T-cell (primary cell): ENCODE results near the gene SRP9. TPM values are rescaled to one million over a fixed set of nuclear protein-coding genes. Genes with fewer than 3 reads are reported as not detected.

Experiments used
- ATAC-seq, 4 experiments: fragments of 200-7000 bp in 3 of 4; fragments of 150-1000 bp in 1 of 4; cut with Tn5 transposase; replicated peaks in 1 of 4; 1 replicate in 3 of 4; 2 replicates in 1 of 4; pipeline ENCODE4 v1.10.0; 2021; ENCODE audit warnings: moderate library complexity in 3 of 4, mild to moderate bottlenecking in 2 of 4, moderate number of reproducible peaks in 1 of 4
- CTCF ChIA-PET, 2 donors: fragments of 300-600 bp; sonication (Branson Sonifier 250); formaldehyde crosslinking; loops; one replicate each; lab custom pipeline; 2022; ENCODE audit warnings: antibody characterized with exemption in 2 of 2; lab: Charles Lee
- POLR2A ChIA-PET, 2 donors: fragments of 300-600 bp; sonication (Branson Sonifier 250); formaldehyde crosslinking; loops; one replicate each; lab custom pipeline; 2022; ENCODE audit warnings: antibody characterized with exemption in 2 of 2; lab: Charles Lee
- DNase-seq, 35 experiments: peaks; one replicate each; pipeline versions ENCODE4 v3.0.0 to v3.0.0-alpha.2; 2013 to 2023
- H3K27ac ChIP-seq: one replicate; pipeline ENCODE4 v1.5.1; 2013; ENCODE audit warnings: low read length
- H3K27me3 ChIP-seq, 2 experiments: replicated peaks in 1 of 2; 1 replicate in 1 of 2; 2 replicates in 1 of 2; pipeline versions ENCODE4 v1.6.1 to v1.7.0; 2013; ENCODE audit warnings: low read length in 1 of 2, mixed read lengths in 1 of 2; ENCODE audit not compliant: control insufficient read depth in 2 of 2, insufficient read depth in 2 of 2; ENCODE audit errors: extremely low read depth in 1 of 2
- H3K36me3 ChIP-seq, 2 donors: 1 replicate in 1 of 2; 2 replicates in 1 of 2; pipeline versions ENCODE4 v1.6.1 to v1.7.0; 2013; ENCODE audit warnings: low read length in 1 of 2; ENCODE audit not compliant: control insufficient read depth in 2 of 2, insufficient read depth in 1 of 2; ENCODE audit errors: extremely low read depth in 1 of 2
- H3K4me1 ChIP-seq, 2 experiments: 1 replicate in 1 of 2; 2 replicates in 1 of 2; pipeline versions ENCODE4 v1.6.1 to v1.7.0; 2013; ENCODE audit warnings: low read length in 2 of 2, mixed read lengths in 1 of 2; ENCODE audit not compliant: insufficient read depth in 2 of 2, control insufficient read depth in 1 of 2; ENCODE audit errors: extremely low read depth in 1 of 2
- H3K4me3 ChIP-seq, 2 donors: 1 replicate in 1 of 2; 2 replicates in 1 of 2; pipeline versions ENCODE4 v1.5.1 to v1.7.0; 2013; ENCODE audit warnings: mild to moderate bottlenecking in 2 of 2, low read length in 1 of 2, moderate library complexity in 1 of 2; ENCODE audit not compliant: control insufficient read depth in 1 of 2; ENCODE audit errors: extremely low read depth in 1 of 2
- H3K9me3 ChIP-seq: 2 replicates; pipeline ENCODE4 v1.7.0; 2013
- H3K27ac Mint-ChIP-seq, 2 donors: one replicate each; pipeline ENCODE4 v1.8.0; 2020 to 2021; ENCODE audit warnings: mild to moderate bottlenecking in 2 of 2, mixed read lengths in 2 of 2
- H3K27me3 Mint-ChIP-seq, 2 donors: one replicate each; pipeline ENCODE4 v1.8.0; 2021 to 2022; ENCODE audit warnings: mixed read lengths in 2 of 2
- H3K36me3 Mint-ChIP-seq: one replicate; pipeline ENCODE4 v1.8.0; 2021; ENCODE audit warnings: mixed read lengths
- H3K4me1 Mint-ChIP-seq, 3 donors: one replicate each; pipeline ENCODE4 v1.8.0; 2020 to 2022; ENCODE audit warnings: mixed read lengths in 3 of 3, mild to moderate bottlenecking in 1 of 3
- H3K4me3 Mint-ChIP-seq, 3 donors: one replicate each; pipeline ENCODE4 v1.8.0; 2020 to 2022; ENCODE audit warnings: mild to moderate bottlenecking in 3 of 3, mixed read lengths in 3 of 3, moderate library complexity in 3 of 3
- H3K9me3 Mint-ChIP-seq, 3 donors: one replicate each; pipeline ENCODE4 v1.8.0; 2020 to 2022; ENCODE audit warnings: mixed read lengths in 3 of 3
- WGBS: methylation state at CpG from one replicate; pipeline ENCODE4 v1.1.5; 2013; ENCODE audit warnings: missing lambda C conversion rate; ENCODE audit not compliant: insufficient coverage; 5-methylcytosine and 5-hydroxymethylcytosine counted together
- total RNA-seq, 35 experiments: library from RNA in 6 of 35; stranded (reverse) in 6 of 35; fragments of 120-200 nt in 1 of 35; gene quantifications; one replicate each; pipeline versions ENCODE4 v1.2.1 to v1.2.4 and lab custom pipeline; 2013 to 2026

SRP9 gene, protein sequence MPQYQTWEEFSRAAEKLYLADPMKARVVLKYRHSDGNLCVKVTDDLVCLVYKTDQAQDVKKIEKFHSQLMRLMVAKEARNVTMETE
- 100 to 1,000 TPM in 3 of 5 donors, 10 to 100 TPM in 2; 74.1 to 152 (median 137) TPM for total RNA-seq
- 208 TPM for total RNA-seq (2013)
- total RNA-seq (lab: John Stamatoyannopoulos, UW): 38.2 to 325 (median 114) reads per million in 29 experiments

DNA sequence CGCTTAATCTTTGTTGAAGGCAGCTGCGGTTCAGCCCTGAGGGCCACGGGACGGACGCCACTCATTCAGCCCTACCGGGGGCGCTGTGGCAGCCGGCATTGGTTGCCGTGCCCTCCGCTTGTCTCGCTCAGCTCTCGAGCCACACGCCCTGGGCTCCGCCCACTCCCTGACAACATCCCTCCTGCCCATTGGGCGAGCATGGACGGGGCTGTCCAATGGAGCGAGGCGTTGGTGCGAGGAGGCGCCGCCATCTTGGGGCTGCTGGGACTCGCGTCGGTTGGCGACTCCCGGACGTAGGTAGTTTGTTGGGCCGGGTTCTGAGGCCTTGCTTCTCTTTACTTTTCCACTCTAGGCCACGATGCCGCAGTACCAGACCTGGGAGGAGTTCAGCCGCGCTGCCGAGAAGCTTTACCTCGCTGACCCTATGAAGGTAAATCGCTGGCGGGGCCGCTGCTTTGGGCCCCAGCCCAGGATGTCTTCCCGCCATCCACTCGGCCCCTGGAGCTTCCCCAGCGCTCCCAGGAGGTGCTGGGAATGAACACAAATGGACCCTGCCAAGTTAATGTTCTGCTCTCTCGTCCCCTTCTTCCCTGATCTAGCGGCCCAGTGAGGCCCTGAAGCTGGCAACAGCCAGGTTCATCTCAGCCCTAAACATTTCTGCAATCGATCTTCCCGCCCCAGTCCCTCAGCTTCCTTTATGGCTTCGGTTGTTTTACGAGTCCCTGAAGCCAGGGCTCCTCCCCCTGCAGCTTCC, at the start of gene SRP9:
TSS of gene SRP9 (plus strand) at position 244 of the 754 bp plus-strand sequence. CDS start at position 359, 115 bp downstream.
- ATAC-seq (peak; percentile 94 to 96 (median 96)), DNase-seq (peak; percentile 97 to 100 (median 99))
- Histone ChIP-seq H3K36me3 (peaks cover 0 to 13% of the 10 kb centered on the region in 2 donors), H3K9me3 (no peaks in the 10 kb centered on the region), H3K4me3 (peak within 1 kb of the TSS; percentile 72 to 98), H3K4me1 (peaks cover 26 to 43% of the 10 kb centered on the region in 2 experiments), H3K27me3 (no peaks in the 10 kb centered on the region), H3K27ac (peak within 1 kb of the TSS; percentile 99)
- POLR2A ChIA-PET: interaction anchor here (0.5 to 1.7 kb wide), 13 partner anchors 15 to 348 kb away, joined by 3 to 7 read pairs (median 4); partner anchors contain the start of genes H3-3A (in 1 of the 2), LEFTY1 (in 1 of the 2), PYCR2 (in 1 of the 2) and SDE2 (in 1 of the 2)
- WGBS: 0% methylated on average over 36 of the region's 46 CpGs
- no peak within 1 kb of the TSS for H3K4me3 Mint-ChIP-seq
- H3K27ac Mint-ChIP-seq: no peak within 1 kb of the TSS
- H3K9me3 Mint-ChIP-seq: no peaks in the 10 kb centered on the region
- CTCF ChIA-PET: interaction anchor here (0.6 to 2.8 kb wide), 18 partner anchors 9 to 333 kb away, joined by 3 to 18 read pairs (median 4); partner anchors contain the start of genes H3-3A (in 1 of the 2), PYCR2 (in 1 of the 2) and TMEM63A (in 1 of the 2)
- H3K4me1 Mint-ChIP-seq: peaks cover 42 to 47% (median 47%) of the 10 kb centered on the region in 3 donors
- peaks cover 12% of the 10 kb centered on the region for H3K36me3 Mint-ChIP-seq
- H3K27me3 Mint-ChIP-seq: no peaks in the 10 kb centered on the region

DNA sequence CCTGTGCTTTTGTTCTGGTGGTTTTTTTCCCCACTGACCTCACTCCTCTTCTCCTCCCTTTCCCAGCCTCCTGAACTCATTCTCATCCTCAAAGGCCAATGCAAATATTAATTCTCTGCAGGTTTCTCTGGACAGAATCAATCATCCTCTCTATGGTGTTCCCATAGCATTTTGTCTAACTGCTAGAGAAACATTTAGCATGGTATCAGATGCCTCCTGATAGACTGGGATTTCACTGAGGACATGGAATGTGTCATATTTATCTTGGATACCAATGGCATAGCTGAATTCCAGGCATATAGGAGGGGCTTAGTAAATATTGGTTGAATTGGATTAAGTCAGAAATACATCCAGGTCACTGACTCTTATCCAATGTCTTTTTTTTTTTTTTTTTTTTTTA, 46.1 kb upstream of the SRP9 start:
- Mint-ChIP-seq H3K27ac (no peak overlapping the region), H3K4me1 (no peaks in the 10 kb centered on the region), H3K36me3 (no peaks in the 10 kb centered on the region), H3K27me3 (peaks cover 0 to 6% of the 10 kb centered on the region in 2 donors), H3K9me3 (no peaks in the 10 kb centered on the region), H3K4me3 (no peak overlapping the region)
- ChIA-PET CTCF (no interaction called here), POLR2A (no interaction called here)
- peaks cover 0 to 3% of the 10 kb centered on the region in 2 experiments for H3K27me3 ChIP-seq
- no peak for ATAC-seq
- H3K4me3 ChIP-seq: no peak overlapping the region
- no peaks in the 10 kb centered on the region for H3K4me1 ChIP-seq
- no peaks in the 10 kb centered on the region for H3K36me3 ChIP-seq
- DNase-seq: no peak
- H3K9me3 ChIP-seq: no peaks in the 10 kb centered on the region
- no peak overlapping the region for H3K27ac ChIP-seq

DNA sequence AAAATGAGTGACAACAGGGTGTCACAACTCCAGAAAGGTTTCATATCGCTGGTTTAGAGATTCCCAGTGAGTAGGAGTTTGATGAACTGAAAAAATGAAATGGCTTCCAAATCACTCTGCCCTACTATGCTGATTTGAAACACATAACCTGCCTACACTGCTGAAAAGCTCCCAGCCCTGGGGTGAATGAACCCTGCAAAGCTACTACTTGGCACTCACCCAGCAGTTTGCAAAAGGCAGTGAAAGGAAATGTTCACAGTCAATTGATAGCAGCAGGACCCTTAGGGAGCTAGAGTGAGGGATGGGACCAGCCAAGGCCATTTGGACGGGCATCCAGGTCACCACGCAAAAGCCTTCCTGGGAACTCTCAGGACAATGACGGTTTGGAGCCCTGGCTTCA, 44.4 kb upstream of the SRP9 start:
- Histone ChIP-seq H3K4me3 (no peak overlapping the region), H3K27ac (no peak overlapping the region), H3K9me3 (no peaks in the 10 kb centered on the region), H3K4me1 (no peaks in the 10 kb centered on the region), H3K27me3 (peaks cover 0 to 3% of the 10 kb centered on the region in 2 experiments), H3K36me3 (no peaks in the 10 kb centered on the region)
- POLR2A ChIA-PET: no interaction called here
- Mint-ChIP-seq H3K4me1 (no peaks in the 10 kb centered on the region), H3K27me3 (peaks cover 0 to 3% of the 10 kb centered on the region in 2 donors), H3K4me3 (no peak overlapping the region), H3K9me3 (no peaks in the 10 kb centered on the region), H3K27ac (no peak overlapping the region), H3K36me3 (no peaks in the 10 kb centered on the region)
- DNase-seq (no peak), ATAC-seq (no peak)
- CTCF ChIA-PET: no interaction called here
- no CpG with 5 or more reads among the region's 4 CpGs for WGBS

DNA sequence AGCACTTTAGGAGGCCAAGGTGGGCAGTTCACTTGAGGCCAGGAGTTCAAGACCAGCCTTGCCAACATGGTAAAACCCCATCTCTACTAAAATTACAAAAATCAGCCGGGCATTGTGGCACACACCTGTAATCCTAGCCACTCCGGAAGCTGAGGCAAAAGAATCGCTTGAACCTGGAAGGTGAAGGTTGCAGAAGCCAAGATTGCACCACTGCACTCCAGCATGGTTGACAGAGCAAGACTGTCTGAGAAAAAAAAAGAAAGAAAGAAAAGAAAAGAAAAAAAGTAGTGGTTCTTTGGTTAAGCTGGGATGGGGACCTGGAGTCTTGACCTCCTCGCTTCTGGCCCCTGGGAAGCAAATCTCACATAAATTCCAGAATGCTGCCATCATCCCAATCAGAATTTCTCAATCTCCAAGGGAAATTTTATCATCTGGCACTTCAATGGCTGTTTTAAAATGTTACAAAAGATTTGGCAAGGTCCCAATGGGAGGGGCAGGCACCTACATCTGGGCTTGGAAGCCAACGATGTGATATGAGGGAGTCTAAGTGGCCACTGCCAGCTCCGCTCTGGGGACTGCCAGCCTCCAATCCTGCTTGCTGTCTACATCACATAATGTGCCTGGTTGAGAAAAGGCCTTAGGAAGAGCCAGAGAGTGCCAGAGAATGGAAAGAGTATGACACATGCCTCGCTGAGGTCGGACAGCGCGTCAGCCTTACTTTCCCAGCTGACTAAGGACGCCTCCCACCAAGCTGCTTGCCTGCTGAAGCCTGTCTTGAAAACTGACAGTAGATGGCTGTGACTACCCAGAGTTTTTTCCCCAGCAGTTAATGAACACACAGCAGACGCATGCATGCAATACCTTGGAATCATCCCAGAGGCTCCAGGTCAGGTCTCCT, 42.1 kb upstream of the SRP9 start:
- ChIA-PET POLR2A (no interaction called here), CTCF (no interaction called here)
- Histone ChIP-seq H3K36me3 (no peaks in the 10 kb centered on the region), H3K27ac (no peak overlapping the region), H3K4me1 (no peaks in the 10 kb centered on the region), H3K4me3 (no peak overlapping the region), H3K27me3 (no peaks in the 10 kb centered on the region), H3K9me3 (no peaks in the 10 kb centered on the region)
- no peak for ATAC-seq
- DNase-seq: no peak
- Mint-ChIP-seq H3K27me3 (peaks cover 0 to 3% of the 10 kb centered on the region in 2 donors), H3K4me1 (no peaks in the 10 kb centered on the region), H3K27ac (no peak overlapping the region), H3K9me3 (no peaks in the 10 kb centered on the region), H3K36me3 (no peaks in the 10 kb centered on the region), H3K4me3 (no peak overlapping the region)
- 94% methylated on average over 10 of the region's 12 CpGs for WGBS

DNA sequence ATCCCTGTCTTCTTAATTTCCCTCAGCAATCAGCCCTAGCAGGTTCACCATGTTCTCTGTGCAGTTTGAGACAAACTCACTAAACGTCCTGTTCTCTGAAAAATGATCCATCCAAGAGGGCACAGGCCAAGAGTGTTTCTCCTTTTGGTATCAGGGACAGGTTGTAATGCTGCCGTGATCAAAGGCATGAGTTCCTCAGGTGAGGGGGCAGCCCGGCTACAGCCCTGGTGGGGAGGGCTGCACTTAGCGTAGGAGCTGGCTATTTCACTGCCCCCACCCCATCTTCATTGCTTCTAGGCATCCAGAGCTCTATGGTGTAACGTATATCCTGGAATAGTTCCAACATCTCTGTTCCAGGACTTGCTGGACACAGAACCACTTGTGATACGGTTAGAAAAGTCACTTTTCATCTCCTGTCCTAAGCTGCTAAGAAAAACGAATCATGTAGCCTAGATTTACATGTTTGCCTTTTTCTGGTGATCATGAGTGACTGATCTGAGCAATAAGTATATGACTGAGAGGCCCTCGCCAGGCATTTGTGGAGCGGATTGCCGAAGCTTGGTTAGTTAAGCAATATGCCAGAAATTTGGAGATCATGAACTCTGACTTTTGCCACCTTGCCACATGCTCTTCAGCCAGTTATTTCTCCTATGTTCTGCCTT, 41.1 kb upstream of the SRP9 start:
- Histone ChIP-seq H3K27ac (no peak overlapping the region), H3K27me3 (peaks cover 0 to under 1% of the 10 kb centered on the region in 2 experiments), H3K9me3 (no peaks in the 10 kb centered on the region), H3K36me3 (no peaks in the 10 kb centered on the region), H3K4me1 (no peaks in the 10 kb centered on the region), H3K4me3 (no peak overlapping the region)
- ChIA-PET CTCF (no interaction called here), POLR2A (no interaction called here)
- H3K27ac Mint-ChIP-seq: no peak overlapping the region
- H3K36me3 Mint-ChIP-seq: no peaks in the 10 kb centered on the region
- H3K9me3 Mint-ChIP-seq: no peaks in the 10 kb centered on the region
- H3K27me3 Mint-ChIP-seq: peaks cover 0 to 3% of the 10 kb centered on the region in 2 donors
- 86% methylated on average over 4 of the region's 10 CpGs for WGBS
- no peak overlapping the region for H3K4me3 Mint-ChIP-seq
- no peak for DNase-seq
- no peaks in the 10 kb centered on the region for H3K4me1 Mint-ChIP-seq
- no peak for ATAC-seq

DNA sequence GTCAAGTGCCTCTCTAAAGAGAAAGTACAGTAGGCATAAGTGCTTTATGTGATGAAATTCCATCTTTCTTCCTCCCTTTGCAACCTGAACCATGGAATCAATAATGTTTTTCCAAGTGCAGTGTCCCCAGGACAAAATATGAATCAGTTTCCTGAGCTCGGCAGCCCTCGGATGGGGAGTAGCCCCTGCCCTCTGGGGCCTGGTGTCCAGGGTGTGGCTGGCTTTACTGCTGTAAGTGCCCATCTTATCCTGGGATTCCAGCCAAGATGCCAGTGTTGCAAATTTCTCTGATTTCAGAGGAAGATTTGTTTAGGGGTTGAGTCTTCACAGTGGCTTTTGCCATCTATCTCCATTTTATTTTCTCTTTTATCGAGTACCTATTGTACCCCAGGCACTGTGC, 40.5 kb upstream of the SRP9 start:
- H3K4me1 Mint-ChIP-seq: no peaks in the 10 kb centered on the region
- no peak overlapping the region for H3K4me3 ChIP-seq
- no peak for DNase-seq
- no peaks in the 10 kb centered on the region for H3K36me3 ChIP-seq
- WGBS: 100% methylated on average over 1 of the region's 3 CpGs
- peaks cover 0 to 2% of the 10 kb centered on the region in 2 experiments for H3K27me3 ChIP-seq
- H3K27ac ChIP-seq: no peak overlapping the region
- no peak overlapping the region for H3K4me3 Mint-ChIP-seq
- POLR2A ChIA-PET: no interaction called here
- H3K27me3 Mint-ChIP-seq: peaks cover 0 to 3% of the 10 kb centered on the region in 2 donors
- no peak overlapping the region for H3K27ac Mint-ChIP-seq
- CTCF ChIA-PET: no interaction called here
- H3K9me3 ChIP-seq: no peaks in the 10 kb centered on the region
- H3K9me3 Mint-ChIP-seq: no peaks in the 10 kb centered on the region
- no peak for ATAC-seq
- no peaks in the 10 kb centered on the region for H3K36me3 Mint-ChIP-seq
- H3K4me1 ChIP-seq: no peaks in the 10 kb centered on the region
